ENCODE measurements around the gene DAB1. TPM values are rescaled to one million over a fixed set of nuclear protein-coding genes. Genes with fewer than 3 reads are reported as not detected.

The DAB1 gene
- polyA plus RNA-seq, 4 donors = 3.0 to 77.0 (median 24.3) TPM

DNA sequence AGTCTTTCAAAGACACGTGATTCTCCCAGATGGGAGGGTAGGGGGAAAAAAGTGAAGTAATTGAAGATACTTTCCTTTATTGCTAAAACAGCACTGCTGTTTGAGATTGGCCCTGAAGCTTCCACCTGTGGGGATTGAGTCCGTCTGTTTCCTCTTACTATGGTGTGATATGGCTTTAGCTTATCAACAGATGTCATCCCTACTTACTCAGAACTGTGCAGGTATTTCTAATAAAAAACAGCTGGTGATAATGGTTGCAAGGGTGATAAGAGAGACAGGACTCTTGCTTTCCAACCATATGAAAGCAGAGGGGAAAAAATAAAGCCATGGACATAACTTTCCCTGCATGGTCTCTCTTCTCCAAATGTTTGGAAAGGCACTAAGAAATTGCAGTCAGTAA lies 416.4 kb downstream of the DAB1 start:
- 47 to 75% (median 57%) methylated on average over 2 of the region's 2 CpGs for WGBS, 3 donors
- DNase-seq (no peak), FAIRE-seq (no peak)
- peaks cover 0 to 12% (median 7%) of the 10 kb centered on the region in 3 donors for H3K36me3 ChIP-seq (ENCODE audit: control insufficient read depth in 3 of 3, insufficient read depth in 2 of 3, low read depth in 1 of 3, low read length in 3 of 3)
- no peak overlapping the region for H3K4me3 ChIP-seq (ENCODE audit: low read depth in 1 of 3, low read length in 3 of 3)
- no peak overlapping the region for H3K27ac ChIP-seq (ENCODE audit: low read depth in 1 of 3, low read length in 2 of 3)
- no peaks in the 10 kb centered on the region for H3K27me3 ChIP-seq (ENCODE audit: control insufficient read depth in 3 of 3, insufficient read depth in 3 of 3, low read length in 3 of 3)
- H3K4me1 ChIP-seq (ENCODE audit: control insufficient read depth in 3 of 3, insufficient read depth in 2 of 3, low read depth in 1 of 3, low read length in 2 of 3) = no peaks in the 10 kb centered on the region
- H3K9me3 ChIP-seq (ENCODE audit: control insufficient read depth in 2 of 2, insufficient read depth in 1 of 2, low read depth in 1 of 2, low read length in 1 of 2) = no peaks in the 10 kb centered on the region

DNA sequence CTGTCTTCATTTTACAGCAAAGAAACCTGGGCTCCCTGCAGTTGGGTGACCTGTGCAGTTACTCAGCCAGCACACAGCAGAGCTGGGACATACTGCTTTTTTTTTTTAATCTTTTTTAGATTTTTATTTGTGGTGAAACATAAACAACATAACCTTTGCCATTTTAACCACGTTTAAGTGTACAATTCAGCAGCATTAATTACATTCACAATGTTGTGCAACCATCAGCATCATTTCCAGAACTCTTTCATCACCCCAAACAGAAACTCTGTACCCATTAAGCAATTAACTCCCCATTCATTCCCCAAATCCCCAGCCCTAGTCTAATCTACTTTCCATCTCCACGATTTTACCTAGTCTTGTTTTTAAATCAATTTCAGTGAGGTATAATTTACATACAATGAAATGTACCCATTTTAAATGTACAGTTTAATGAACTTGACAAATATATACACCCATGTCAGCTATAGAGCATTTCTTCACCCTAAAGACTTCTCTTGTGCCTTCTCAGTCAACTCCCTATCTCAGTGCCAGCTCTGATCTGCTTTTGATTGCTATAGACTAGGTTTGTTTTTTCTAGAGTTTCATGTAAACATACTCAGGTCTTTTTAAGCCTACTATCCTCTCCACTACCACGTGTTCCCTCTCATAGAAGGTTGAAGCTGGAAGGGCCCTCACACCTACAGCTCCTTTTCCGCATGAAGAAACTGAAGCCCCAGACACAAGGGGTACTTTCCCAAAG lies 420.3 kb downstream of the DAB1 start:
- FAIRE-seq = no peak
- no peak overlapping the region for H3K4me3 ChIP-seq (ENCODE audit: low read depth in 1 of 3, low read length in 3 of 3)
- WGBS, 3 donors = 39 to 50% (median 42%) methylated on average over 4 of the region's 4 CpGs
- H3K27ac ChIP-seq (ENCODE audit: low read depth in 1 of 3, low read length in 2 of 3) = no peak overlapping the region
- no peaks in the 10 kb centered on the region for H3K27me3 ChIP-seq (ENCODE audit: control insufficient read depth in 3 of 3, insufficient read depth in 3 of 3, low read length in 3 of 3)
- H3K9me3 ChIP-seq (ENCODE audit: control insufficient read depth in 2 of 2, insufficient read depth in 1 of 2, low read depth in 1 of 2, low read length in 1 of 2) = no peaks in the 10 kb centered on the region
- no peaks in the 10 kb centered on the region for H3K4me1 ChIP-seq (ENCODE audit: control insufficient read depth in 3 of 3, insufficient read depth in 2 of 3, low read depth in 1 of 3, low read length in 2 of 3)
- DNase-seq = no peak
- H3K36me3 ChIP-seq (ENCODE audit: control insufficient read depth in 3 of 3, insufficient read depth in 2 of 3, low read depth in 1 of 3, low read length in 3 of 3) = peaks cover 0 to 13% (median 0%) of the 10 kb centered on the region in 3 donors

DNA sequence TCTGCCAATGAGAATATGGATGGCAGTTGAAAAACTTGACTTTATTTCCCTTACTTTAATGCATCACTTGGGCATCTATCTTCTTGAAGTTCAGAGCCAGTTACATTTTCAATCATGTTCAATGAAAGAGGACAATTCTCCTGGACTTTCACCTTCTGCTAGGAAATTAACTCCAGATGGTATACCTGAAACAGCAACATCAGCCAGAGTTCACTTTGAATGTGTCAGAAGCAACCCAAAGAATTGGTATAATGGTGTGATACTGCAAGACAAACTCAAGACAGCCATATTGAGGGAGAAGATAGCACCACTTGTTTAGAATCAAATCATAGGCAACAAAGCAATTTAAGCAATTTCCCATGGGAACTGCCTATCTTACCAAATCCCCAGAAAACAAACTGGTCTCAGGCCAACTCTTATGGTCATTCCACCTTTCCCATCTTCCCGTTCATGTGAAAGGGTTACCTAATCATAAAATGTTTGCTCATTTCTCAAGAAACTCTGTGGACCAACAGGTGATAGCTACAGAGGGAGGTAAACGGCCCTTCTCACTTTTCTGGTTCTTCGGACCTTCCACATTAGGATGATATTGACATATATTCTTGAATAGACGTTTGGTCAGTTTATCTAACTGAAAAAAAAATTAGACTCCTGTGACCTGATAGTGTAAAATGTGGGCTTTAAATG lies 428.3 kb downstream of the DAB1 start:
- DNase-seq = no peak
- no peak for FAIRE-seq

DNA sequence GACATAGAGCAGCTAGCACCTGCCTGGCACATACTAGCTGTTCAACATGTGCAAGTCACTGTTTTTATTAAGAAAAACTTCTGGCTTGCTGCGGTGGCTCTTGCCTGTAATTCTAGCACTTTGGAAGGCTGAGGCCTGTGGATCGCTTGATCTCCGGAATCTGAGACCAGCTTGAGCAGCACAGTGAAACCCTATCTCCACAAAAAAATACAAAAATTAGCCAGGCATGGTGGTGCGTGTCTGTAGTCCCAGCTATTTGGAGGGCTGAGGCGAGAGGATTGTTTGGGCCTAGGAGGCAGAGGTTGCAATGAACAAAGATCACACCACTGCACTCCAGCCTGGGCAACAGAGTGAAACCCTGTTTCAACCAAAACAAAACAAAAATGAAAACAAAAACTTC lies 430.4 kb downstream of the DAB1 start:
- Histone ChIP-seq H3K27ac (ENCODE audit: low read depth in 1 of 3, low read length in 2 of 3) (no peak overlapping the region), H3K9me3 (ENCODE audit: control insufficient read depth in 2 of 2, insufficient read depth in 1 of 2, low read depth in 1 of 2, low read length in 1 of 2) (no peaks in the 10 kb centered on the region), H3K4me1 (ENCODE audit: control insufficient read depth in 3 of 3, insufficient read depth in 2 of 3, low read depth in 1 of 3, low read length in 2 of 3) (peaks cover 0 to 4% (median 0%) of the 10 kb centered on the region in 3 donors), H3K27me3 (ENCODE audit: control insufficient read depth in 3 of 3, insufficient read depth in 3 of 3, low read length in 3 of 3) (no peaks in the 10 kb centered on the region), H3K36me3 (ENCODE audit: control insufficient read depth in 3 of 3, insufficient read depth in 2 of 3, low read depth in 1 of 3, low read length in 3 of 3) (peaks cover 0 to 5% (median 0%) of the 10 kb centered on the region in 3 donors), H3K4me3 (ENCODE audit: low read depth in 1 of 3, low read length in 3 of 3) (no peak overlapping the region)
- 92 to 95% (median 95%) methylated on average over 5 of the region's 5 CpGs for WGBS, 3 donors
- FAIRE-seq (no peak), DNase-seq (no peak)

More for the DNA sequence above, 428.3 kb downstream of the DAB1 start:
- H3K4me3 ChIP-seq (ENCODE audit: low read depth in 1 of 3, low read length in 3 of 3) = no peak overlapping the region
- no peaks in the 10 kb centered on the region for H3K9me3 ChIP-seq (ENCODE audit: control insufficient read depth in 2 of 2, insufficient read depth in 1 of 2, low read depth in 1 of 2, low read length in 1 of 2)
- WGBS, 3 donors = 80 to 86% (median 82%) methylated on average over 4 of the region's 4 CpGs
- no peak overlapping the region for H3K27ac ChIP-seq (ENCODE audit: low read depth in 1 of 3, low read length in 2 of 3)
- peaks cover 0 to 8% (median 0%) of the 10 kb centered on the region in 3 donors for H3K36me3 ChIP-seq (ENCODE audit: control insufficient read depth in 3 of 3, insufficient read depth in 2 of 3, low read depth in 1 of 3, low read length in 3 of 3)
- H3K27me3 ChIP-seq (ENCODE audit: control insufficient read depth in 3 of 3, insufficient read depth in 3 of 3, low read length in 3 of 3) = no peaks in the 10 kb centered on the region
- H3K4me1 ChIP-seq (ENCODE audit: control insufficient read depth in 3 of 3, insufficient read depth in 2 of 3, low read depth in 1 of 3, low read length in 2 of 3) = peaks cover 0 to 4% (median 0%) of the 10 kb centered on the region in 3 donors

DNA sequence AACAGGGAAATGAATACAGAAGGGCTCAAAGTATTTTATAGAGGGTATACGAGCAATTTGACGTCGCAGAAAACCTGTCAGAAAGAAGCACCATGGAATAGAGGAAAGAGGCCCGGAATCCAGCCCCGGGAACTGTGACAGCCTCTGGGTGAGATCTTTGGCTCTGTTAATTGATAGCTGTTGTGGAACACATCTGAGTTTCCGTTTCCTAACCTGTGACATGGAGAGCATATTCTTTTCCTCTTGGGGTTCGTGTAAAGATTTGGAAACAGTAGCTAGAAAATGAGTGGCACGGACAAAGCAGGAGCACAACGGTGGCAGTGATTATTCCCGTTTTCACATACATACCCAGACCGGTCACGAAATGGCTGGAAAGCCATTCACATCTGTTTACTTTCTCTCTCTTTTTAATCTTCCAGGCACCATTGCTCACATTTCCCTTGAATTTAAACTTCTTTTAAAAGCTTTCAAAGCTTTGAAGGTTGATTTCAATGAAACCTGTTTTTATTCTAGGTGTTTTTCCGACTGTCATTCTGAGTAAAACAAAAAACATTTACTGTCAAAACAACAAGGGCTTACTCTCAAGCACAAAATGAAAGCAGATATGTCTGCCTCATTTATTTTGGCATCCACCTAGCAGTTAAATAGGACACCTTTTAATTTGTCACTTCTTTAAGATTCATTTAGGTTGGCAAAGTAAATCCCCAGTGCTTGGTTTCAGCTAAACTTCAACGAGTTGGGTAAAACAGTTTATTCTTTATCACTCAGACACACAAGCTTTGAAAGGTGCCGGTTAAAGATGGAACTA lies 431.3 kb downstream of the DAB1 start:
- H3K9me3 ChIP-seq (ENCODE audit: control insufficient read depth in 2 of 2, insufficient read depth in 1 of 2, low read depth in 1 of 2, low read length in 1 of 2) = no peaks in the 10 kb centered on the region
- no peak overlapping the region for H3K27ac ChIP-seq (ENCODE audit: low read depth in 1 of 3, low read length in 2 of 3)
- no peak overlapping the region for H3K4me3 ChIP-seq (ENCODE audit: low read depth in 1 of 3, low read length in 3 of 3)
- FAIRE-seq (no peak), DNase-seq (no peak)
- 84 to 92% (median 91%) methylated on average over 15 of the region's 15 CpGs for WGBS, 3 donors
- H3K27me3 ChIP-seq (ENCODE audit: control insufficient read depth in 3 of 3, insufficient read depth in 3 of 3, low read length in 3 of 3) = no peaks in the 10 kb centered on the region
- peaks cover 0 to 2% (median 0%) of the 10 kb centered on the region in 3 donors for H3K36me3 ChIP-seq (ENCODE audit: control insufficient read depth in 3 of 3, insufficient read depth in 2 of 3, low read depth in 1 of 3, low read length in 3 of 3)
- peaks cover 0 to 4% (median 0%) of the 10 kb centered on the region in 3 donors for H3K4me1 ChIP-seq (ENCODE audit: control insufficient read depth in 3 of 3, insufficient read depth in 2 of 3, low read depth in 1 of 3, low read length in 2 of 3)

DNA sequence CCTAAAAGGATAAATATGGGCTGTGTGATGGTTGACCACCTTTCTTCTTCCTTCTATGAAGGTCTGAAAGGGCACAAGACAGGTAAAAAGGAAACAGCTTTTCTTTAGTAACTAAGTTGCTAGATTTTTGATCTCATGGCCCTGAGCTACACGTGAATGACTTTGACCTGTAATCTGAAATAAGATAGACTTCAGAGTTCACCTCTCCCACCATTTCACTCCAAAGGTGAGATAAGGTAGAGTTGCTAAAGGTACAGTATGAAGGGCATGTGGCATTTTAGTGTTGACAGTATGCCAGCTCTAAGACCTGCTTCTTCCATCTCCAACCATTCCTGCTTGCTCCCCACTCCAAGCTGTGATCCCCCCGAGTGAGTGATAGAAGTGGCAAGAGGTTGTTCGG lies 432.3 kb downstream of the DAB1 start:
- no peak for FAIRE-seq
- Histone ChIP-seq H3K27ac (ENCODE audit: low read depth in 1 of 3, low read length in 2 of 3) (no peak overlapping the region), H3K4me1 (ENCODE audit: control insufficient read depth in 3 of 3, insufficient read depth in 2 of 3, low read depth in 1 of 3, low read length in 2 of 3) (peaks cover 0 to 4% (median 0%) of the 10 kb centered on the region in 3 donors), H3K9me3 (ENCODE audit: control insufficient read depth in 2 of 2, insufficient read depth in 1 of 2, low read depth in 1 of 2, low read length in 1 of 2) (no peaks in the 10 kb centered on the region), H3K36me3 (ENCODE audit: control insufficient read depth in 3 of 3, insufficient read depth in 2 of 3, low read depth in 1 of 3, low read length in 3 of 3) (peaks cover 0 to 2% (median 0%) of the 10 kb centered on the region in 3 donors), H3K27me3 (ENCODE audit: control insufficient read depth in 3 of 3, insufficient read depth in 3 of 3, low read length in 3 of 3) (no peaks in the 10 kb centered on the region), H3K4me3 (ENCODE audit: low read depth in 1 of 3, low read length in 3 of 3) (no peak overlapping the region)
- peak; percentile 37 to 56 for DNase-seq
- WGBS, 3 donors = 69 to 78% (median 71%) methylated on average over 3 of the region's 3 CpGs

DNA sequence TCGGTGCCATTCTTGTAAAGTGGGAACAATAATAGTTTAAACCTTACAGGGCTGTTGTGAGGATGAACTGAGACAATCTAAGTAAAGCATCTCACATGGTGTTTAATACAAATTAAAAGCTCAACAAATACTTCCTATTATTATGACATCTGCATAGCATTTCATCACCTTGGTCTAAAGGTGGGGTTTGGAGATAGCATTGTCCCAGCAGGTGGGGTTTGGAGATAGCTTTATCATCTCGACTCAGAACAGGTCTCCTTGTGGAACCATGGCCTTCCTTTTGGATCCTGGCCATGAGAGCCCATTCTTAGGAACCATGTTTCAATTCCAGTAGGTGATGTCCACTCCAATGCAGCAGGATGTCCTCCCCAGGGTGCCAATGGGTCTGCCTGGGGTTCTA lies 437.5 kb downstream of the DAB1 start:
- 44 to 61% (median 54%) methylated on average over 2 of the region's 2 CpGs for WGBS, 3 donors

DNA sequence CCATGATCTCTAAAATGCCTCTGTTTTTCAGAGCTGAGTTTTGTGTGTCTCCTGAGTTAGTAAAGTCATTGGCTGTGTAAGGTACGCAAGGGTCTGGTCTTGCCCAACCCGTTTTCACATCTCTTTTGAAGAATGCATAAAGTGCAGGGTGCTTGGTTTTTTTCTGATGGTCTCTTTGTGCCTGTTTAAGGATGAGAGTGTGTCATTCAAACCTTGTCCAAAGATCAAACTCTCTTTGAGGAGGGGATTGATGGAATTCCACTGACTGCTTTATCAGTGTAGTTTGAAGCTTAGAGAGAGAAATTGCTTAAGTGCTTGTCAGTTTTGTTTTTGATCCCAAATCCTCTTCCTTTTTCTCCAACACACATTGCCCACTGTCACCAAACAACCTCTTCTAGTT lies 438.0 kb downstream of the DAB1 start:
- Histone ChIP-seq H3K9me3 (ENCODE audit: control insufficient read depth in 2 of 2, insufficient read depth in 1 of 2, low read depth in 1 of 2, low read length in 1 of 2) (no peaks in the 10 kb centered on the region), H3K27ac (ENCODE audit: low read depth in 1 of 3, low read length in 2 of 3) (no peak overlapping the region), H3K36me3 (ENCODE audit: control insufficient read depth in 3 of 3, insufficient read depth in 2 of 3, low read depth in 1 of 3, low read length in 3 of 3) (no peaks in the 10 kb centered on the region), H3K4me1 (ENCODE audit: control insufficient read depth in 3 of 3, insufficient read depth in 2 of 3, low read depth in 1 of 3, low read length in 2 of 3) (no peaks in the 10 kb centered on the region), H3K27me3 (ENCODE audit: control insufficient read depth in 3 of 3, insufficient read depth in 3 of 3, low read length in 3 of 3) (no peaks in the 10 kb centered on the region), H3K4me3 (ENCODE audit: low read depth in 1 of 3, low read length in 3 of 3) (no peak overlapping the region)
- FAIRE-seq (no peak), DNase-seq (no peak)
- WGBS, 3 donors = 87 to 91% (median 88%) methylated on average over 2 of the region's 2 CpGs

More for the DNA sequence above, 437.5 kb downstream of the DAB1 start:
- no peak for FAIRE-seq
- DNase-seq = no peak
- no peaks in the 10 kb centered on the region for H3K36me3 ChIP-seq (ENCODE audit: control insufficient read depth in 3 of 3, insufficient read depth in 2 of 3, low read depth in 1 of 3, low read length in 3 of 3)
- H3K27me3 ChIP-seq (ENCODE audit: control insufficient read depth in 3 of 3, insufficient read depth in 3 of 3, low read length in 3 of 3) = no peaks in the 10 kb centered on the region
- H3K4me1 ChIP-seq (ENCODE audit: control insufficient read depth in 3 of 3, insufficient read depth in 2 of 3, low read depth in 1 of 3, low read length in 2 of 3) = peaks cover 0 to 3% (median 0%) of the 10 kb centered on the region in 3 donors
- no peak overlapping the region for H3K4me3 ChIP-seq (ENCODE audit: low read depth in 1 of 3, low read length in 3 of 3)
- no peaks in the 10 kb centered on the region for H3K9me3 ChIP-seq (ENCODE audit: control insufficient read depth in 2 of 2, insufficient read depth in 1 of 2, low read depth in 1 of 2, low read length in 1 of 2)
- no peak overlapping the region for H3K27ac ChIP-seq (ENCODE audit: low read depth in 1 of 3, low read length in 2 of 3)

Data from small intestine (tissue), 7 donors.